GM23248 (cell line): ENCODE results near the gene RCSD1. TPM values are rescaled to one million over a fixed set of nuclear protein-coding genes. Genes with fewer than 3 reads are reported as not detected.

Experiments used
- DNase-seq: peaks from one replicate; pipeline ENCODE4 v3.0.0-alpha.2; 2015
- H2AFZ ChIP-seq: fragments of 200-600 bp; sonication (generic); 2 replicates; pipeline ENCODE4 v1.6.1; 2016; ENCODE audit warnings: antibody characterized with exemption
- H3F3A ChIP-seq: fragments of 200-600 bp; sonication (generic); 2 replicates; pipeline ENCODE4 v1.6.1; 2016; ENCODE audit warnings: mild to moderate bottlenecking, antibody characterized with exemption, mixed run types; ENCODE audit not compliant: insufficient read depth
- H3K27ac ChIP-seq: fragments of 200-600 bp; sonication (generic); 2 replicates; pipeline ENCODE4 v1.5.1; 2016; ENCODE audit warnings: mild to moderate bottlenecking
- H3K27me3 ChIP-seq: fragments of 200-600 bp; sonication (generic); replicated peaks from 2 replicates; pipeline ENCODE4 v1.6.1; 2016; ENCODE audit warnings: mild to moderate bottlenecking; ENCODE audit not compliant: insufficient read depth
- H3K36me3 ChIP-seq: fragments of 200-600 bp; sonication (generic); 2 replicates; pipeline ENCODE4 v1.6.1; 2016; ENCODE audit warnings: low read depth, mild to moderate bottlenecking
- H3K4me1 ChIP-seq: fragments of 200-600 bp; sonication (generic); 2 replicates; pipeline ENCODE4 v1.6.1; 2016; ENCODE audit warnings: mild to moderate bottlenecking; ENCODE audit not compliant: insufficient read depth
- H3K4me2 ChIP-seq: fragments of 200-600 bp; sonication (generic); one replicate; pipeline ENCODE4 v1.6.1; 2016; ENCODE audit warnings: mild to moderate bottlenecking; ENCODE audit not compliant: unreplicated experiment
- H3K4me3 ChIP-seq: fragments of 200-600 bp; sonication (generic); 2 replicates; pipeline ENCODE4 v1.5.1; 2016; ENCODE audit warnings: mild to moderate bottlenecking
- H3K79me2 ChIP-seq: fragments of 200-600 bp; sonication (generic); 2 replicates; pipeline ENCODE4 v1.6.1; 2016; ENCODE audit warnings: mild to moderate bottlenecking; ENCODE audit not compliant: insufficient read depth
- H3K9ac ChIP-seq: fragments of 200-600 bp; sonication (generic); 2 replicates; pipeline ENCODE4 v1.6.1; 2016; ENCODE audit warnings: mild to moderate bottlenecking
- H3K9me2 ChIP-seq: fragments of 200-600 bp; sonication (generic); 2 replicates; pipeline ENCODE4 v1.6.1; 2016; ENCODE audit warnings: mixed run types, mild to moderate bottlenecking, moderate library complexity; ENCODE audit not compliant: insufficient read depth
- H3K9me3 ChIP-seq: fragments of 200-600 bp; sonication (generic); one replicate; pipeline ENCODE4 v1.6.1; 2017; ENCODE audit warnings: low read depth
- H4K20me1 ChIP-seq: fragments of 200-600 bp; sonication (generic); 2 replicates; pipeline ENCODE4 v1.6.0; 2016; ENCODE audit not compliant: insufficient read depth
- EZH2 ChIP-seq: fragments of 200-600 bp; sonication (generic); IDR thresholded peaks from 2 replicates; pipeline ENCODE4 v1.6.1; 2018; ENCODE audit warnings: antibody characterized with exemption, mild to moderate bottlenecking; ENCODE audit not compliant: insufficient read depth, poor library complexity, severe bottlenecking
- EZH2phosphoT487 ChIP-seq: fragments of 200-600 bp; sonication (generic); IDR thresholded peaks from 2 replicates; pipeline ENCODE4 v1.6.1; 2018; ENCODE audit warnings: antibody characterized with exemption, moderate library complexity, mild to moderate bottlenecking, low read depth; ENCODE audit not compliant: insufficient read depth
- WGBS, 2 experiments: methylation state at CpG; one replicate each; pipeline ENCODE4 v1.1.6; 2015 to 2017; ENCODE audit warnings: low lambda C conversion rate in 2 of 2, low coverage in 1 of 2; ENCODE audit errors: missing lambda C conversion rate in 2 of 2; 5-methylcytosine and 5-hydroxymethylcytosine counted together
- in situ Hi-C: fragments of 300-500 bp; cut with MboI; formaldehyde crosslinking; loops from 2 replicates; pipeline ENCODE4 v1.15.0; 2020
- polyA plus RNA-seq: library from polyadenylated mRNA; unstranded; fragments of >200 nt; fragmentation: Nextera tagmentation; extraction: Ambion mirVana; gene quantifications from 2 replicates; pipeline ENCODE4 v1.2.1, GENCODE V29; 2016
- total RNA-seq: library from RNA; depleted of rRNA; stranded (reverse); fragments of >200 nt; shearing (Covaris generic); gene quantifications from 2 replicates; pipeline ENCODE4 v1.2.3, GENCODE V29; 2014

The RCSD1 gene
- total and polyA plus RNA-seq, 2 experiments from 2014 or later, result 0.22 to 0.23 TPM

GRCh38 chr1:167674156-167674555 lies 44.1 kb downstream of the RCSD1 start:
- H3K4me3 ChIP-seq, result no peak overlapping the region
- no peaks in the 10 kb centered on the region for H3K9me3 ChIP-seq
- in situ Hi-C loops, result no loop called here
- H3K9ac ChIP-seq, result no peak overlapping the region
- no peak overlapping the region for H3K27ac ChIP-seq
- H3F3A ChIP-seq, result no peaks in the 10 kb centered on the region
- H3K9me2 ChIP-seq, result no peaks in the 10 kb centered on the region
- no peaks in the 10 kb centered on the region for H3K36me3 ChIP-seq
- H2AFZ ChIP-seq, result no peak overlapping the region
- H3K4me2 ChIP-seq, result no peak overlapping the region
- TF ChIP-seq EZH2, result no peak
- TF ChIP-seq EZH2phosphoT487, result no peak
- no peak for DNase-seq
- no peaks in the 10 kb centered on the region for H3K4me1 ChIP-seq
- 52 to 53% methylated on average over 2 of the region's 2 CpGs for WGBS, 2 experiments
- H3K79me2 ChIP-seq, result no peaks in the 10 kb centered on the region
- H3K27me3 ChIP-seq, result no peaks in the 10 kb centered on the region
- no peaks in the 10 kb centered on the region for H4K20me1 ChIP-seq

- Histone ChIP-seq H4K20me1 (no peaks in the 10 kb centered on the region), H3K9ac (no peak overlapping the region), H3K27me3 (no peaks in the 10 kb centered on the region), H3K9me2 (no peaks in the 10 kb centered on the region), H3K4me2 (no peak overlapping the region), H3K27ac (no peak overlapping the region), H3K4me1 (no peaks in the 10 kb centered on the region), H2AFZ (no peak overlapping the region), H3K79me2 (no peaks in the 10 kb centered on the region), H3K36me3 (no peaks in the 10 kb centered on the region), H3K4me3 (no peak overlapping the region), H3F3A (no peaks in the 10 kb centered on the region), H3K9me3 (no peaks in the 10 kb centered on the region)
- DNase-seq, result no peak
- WGBS, 2 experiments, result 65 to 68% methylated on average over 5 of the region's 5 CpGs
- TF ChIP-seq EZH2phosphoT487, result no peak
- no peak for TF ChIP-seq EZH2
- in situ Hi-C loops, result loop anchor here (25.0 kb wide), 3 partner anchors 88 to 588 kb away; partner anchors contain the start of genes GPA33 and STYXL2
These were observed 45.4 kb downstream of the RCSD1 start for GRCh38 chr1:167675440-167675839.

DNA sequence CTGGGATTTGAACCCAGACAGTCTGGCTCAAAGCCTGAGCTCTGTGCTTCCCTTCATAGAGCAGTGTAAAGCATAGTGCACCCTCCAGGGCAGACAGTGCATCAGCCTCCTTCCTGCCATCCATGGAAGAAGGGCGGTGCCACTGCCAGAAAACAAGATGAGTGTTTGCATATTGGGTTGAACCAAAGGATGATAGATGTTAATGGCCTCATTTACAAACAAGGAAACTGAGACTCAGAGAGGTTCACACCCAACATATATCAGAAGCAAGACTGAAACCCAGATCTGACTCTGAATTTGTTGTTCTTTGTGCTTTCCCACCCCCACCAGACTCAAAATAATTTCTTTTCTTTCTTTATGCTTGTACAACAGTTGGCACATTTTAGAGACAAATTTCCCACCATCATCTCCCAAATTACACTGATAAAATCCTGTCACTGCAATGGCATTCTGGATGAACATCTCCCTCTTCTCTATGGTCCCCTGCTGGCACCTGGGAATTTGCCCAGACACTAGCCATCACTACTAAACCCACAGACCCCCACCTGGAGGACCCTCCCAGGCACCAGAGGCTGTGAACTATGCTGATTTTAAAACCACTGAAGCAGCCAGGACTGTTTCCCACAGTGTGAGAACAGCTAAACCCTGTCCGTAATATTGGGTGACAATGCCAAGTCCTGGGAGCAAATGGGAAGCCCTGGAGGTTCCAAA lies 46.3 kb downstream of the RCSD1 start:
- TF ChIP-seq EZH2phosphoT487 (no peak), EZH2 (no peak)
- Histone ChIP-seq H3K27me3 (no peaks in the 10 kb centered on the region), H3K27ac (no peak overlapping the region), H3F3A (no peaks in the 10 kb centered on the region), H3K9ac (no peak overlapping the region), H3K9me2 (no peaks in the 10 kb centered on the region), H3K79me2 (no peaks in the 10 kb centered on the region), H3K4me2 (no peak overlapping the region), H3K4me1 (no peaks in the 10 kb centered on the region), H3K36me3 (no peaks in the 10 kb centered on the region), H3K9me3 (no peaks in the 10 kb centered on the region), H3K4me3 (no peak overlapping the region), H4K20me1 (no peaks in the 10 kb centered on the region), H2AFZ (no peak overlapping the region)
- WGBS, 2 experiments, result 91 to 92% methylated on average over 2 of the region's 2 CpGs
- in situ Hi-C loops, result loop anchor here (25.0 kb wide), 3 partner anchors 89 to 589 kb away; partner anchors contain the start of genes GPA33 and STYXL2
- no peak for DNase-seq

- Histone ChIP-seq H3K36me3 (no peaks in the 10 kb centered on the region), H2AFZ (no peak overlapping the region), H4K20me1 (no peaks in the 10 kb centered on the region), H3K27ac (no peak overlapping the region), H3K9ac (no peak overlapping the region), H3K4me2 (no peak overlapping the region), H3K27me3 (no peaks in the 10 kb centered on the region), H3F3A (no peaks in the 10 kb centered on the region), H3K4me1 (no peaks in the 10 kb centered on the region), H3K9me3 (no peaks in the 10 kb centered on the region), H3K79me2 (no peaks in the 10 kb centered on the region), H3K4me3 (no peak overlapping the region), H3K9me2 (no peaks in the 10 kb centered on the region)
- DNase-seq, result no peak
- WGBS, 2 experiments, result 92 to 95% methylated on average over 7 of the region's 7 CpGs
- in situ Hi-C loops, result loop anchor here (25.0 kb wide), 3 partner anchors 90 to 590 kb away; partner anchors contain the start of genes GPA33 and STYXL2
- TF ChIP-seq EZH2phosphoT487 (no peak), EZH2 (no peak)
These were observed 47.1 kb downstream of the RCSD1 start for GRCh38 chr1:167676916-167677848.
